ENCODE results near the gene PPP1R1B. TPM values are rescaled to one million over a fixed set of nuclear protein-coding genes. Genes with fewer than 3 reads are reported as not detected.

The PPP1R1B gene
- total RNA-seq, 1 donor from 2014 or later: 25.1 TPM

DNA sequence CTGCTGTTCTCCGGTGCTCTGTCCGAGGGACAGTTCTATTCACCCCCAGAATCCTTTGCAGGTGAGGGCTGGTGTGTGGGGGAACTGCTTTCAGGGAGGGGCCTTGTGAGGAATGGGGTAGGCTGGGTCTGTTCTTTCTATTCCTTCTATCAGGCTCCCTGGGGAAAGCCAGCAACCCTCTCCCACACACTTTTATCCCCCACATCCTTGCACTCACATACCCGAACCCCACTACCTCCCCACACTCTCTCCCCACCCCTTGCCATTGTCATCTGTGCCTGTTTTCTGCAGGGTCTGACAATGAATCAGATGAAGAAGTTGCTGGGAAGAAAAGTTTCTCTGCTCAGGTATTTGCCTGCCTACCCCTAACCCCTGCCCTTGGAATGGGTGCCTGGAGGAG, 32.0 kb downstream of the PPP1R1B start:
- peak overlapping the region; percentile 80 for H3K27ac ChIP-seq
- no peaks in the 10 kb centered on the region for H3K9me3 ChIP-seq
- TF ChIP-seq, protein P1, sequence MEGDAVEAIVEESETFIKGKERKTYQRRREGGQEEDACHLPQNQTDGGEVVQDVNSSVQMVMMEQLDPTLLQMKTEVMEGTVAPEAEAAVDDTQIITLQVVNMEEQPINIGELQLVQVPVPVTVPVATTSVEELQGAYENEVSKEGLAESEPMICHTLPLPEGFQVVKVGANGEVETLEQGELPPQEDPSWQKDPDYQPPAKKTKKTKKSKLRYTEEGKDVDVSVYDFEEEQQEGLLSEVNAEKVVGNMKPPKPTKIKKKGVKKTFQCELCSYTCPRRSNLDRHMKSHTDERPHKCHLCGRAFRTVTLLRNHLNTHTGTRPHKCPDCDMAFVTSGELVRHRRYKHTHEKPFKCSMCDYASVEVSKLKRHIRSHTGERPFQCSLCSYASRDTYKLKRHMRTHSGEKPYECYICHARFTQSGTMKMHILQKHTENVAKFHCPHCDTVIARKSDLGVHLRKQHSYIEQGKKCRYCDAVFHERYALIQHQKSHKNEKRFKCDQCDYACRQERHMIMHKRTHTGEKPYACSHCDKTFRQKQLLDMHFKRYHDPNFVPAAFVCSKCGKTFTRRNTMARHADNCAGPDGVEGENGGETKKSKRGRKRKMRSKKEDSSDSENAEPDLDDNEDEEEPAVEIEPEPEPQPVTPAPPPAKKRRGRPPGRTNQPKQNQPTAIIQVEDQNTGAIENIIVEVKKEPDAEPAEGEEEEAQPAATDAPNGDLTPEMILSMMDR (IDR thresholded peaks at IDR 0.05): no peak
- H3K4me1 ChIP-seq: peaks cover 35% of the 10 kb centered on the region
- no peak overlapping the region for H3K4me3 ChIP-seq
- DNase-seq: no peak
- H3K36me3 ChIP-seq: peaks cover 54% of the 10 kb centered on the region
- no peaks in the 10 kb centered on the region for H3K27me3 ChIP-seq
- no peak for ATAC-seq
- intact Hi-C loops (cut with DNase I): no loop called here

DNA sequence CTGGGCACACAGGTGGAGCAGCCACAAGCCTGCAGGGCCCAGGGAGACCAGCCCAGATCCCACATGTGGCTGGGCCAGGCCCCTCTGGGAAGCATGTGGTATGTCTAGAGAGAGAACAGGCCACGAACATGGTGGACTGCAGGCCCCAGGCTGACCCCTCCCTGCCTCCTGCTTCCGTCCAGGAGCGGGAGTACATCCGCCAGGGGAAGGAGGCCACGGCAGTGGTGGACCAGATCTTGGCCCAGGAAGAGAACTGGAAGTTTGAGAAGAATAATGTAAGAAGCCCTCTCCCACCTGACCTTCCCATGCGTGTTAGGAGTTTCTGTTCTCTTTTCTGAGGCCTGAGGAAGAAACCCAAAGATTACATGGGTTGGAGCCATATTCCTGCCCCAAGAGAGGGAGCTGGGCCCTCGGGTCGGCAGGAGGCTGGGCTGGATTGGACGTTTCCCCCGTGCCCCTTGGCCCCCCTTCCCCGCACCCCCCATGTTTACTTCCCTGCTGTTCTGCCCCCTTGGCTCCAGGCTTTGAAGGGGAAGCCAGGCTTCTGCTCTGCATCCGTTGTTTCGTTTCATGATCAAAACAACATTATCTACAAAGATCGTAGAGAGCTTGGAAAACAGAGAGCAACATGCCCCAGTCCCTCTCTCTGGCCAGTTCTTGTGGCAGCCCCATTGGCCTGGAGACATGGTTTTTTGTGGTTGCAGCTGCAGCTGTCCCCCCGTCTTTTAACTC, 32.7 kb downstream of the PPP1R1B start:
- intact Hi-C loops (cut with DNase I): no loop called here
- no peaks in the 10 kb centered on the region for H3K27me3 ChIP-seq
- peaks cover 54% of the 10 kb centered on the region for H3K36me3 ChIP-seq
- ATAC-seq (peak; percentile 6), DNase-seq (no peak)
- H3K4me1 ChIP-seq: peaks cover 42% of the 10 kb centered on the region
- H3K4me3 ChIP-seq: no peak overlapping the region
- peak overlapping the region; percentile 80 for H3K27ac ChIP-seq
- TF ChIP-seq, protein P1 (IDR thresholded peaks at IDR 0.05): no peak
- no peaks in the 10 kb centered on the region for H3K9me3 ChIP-seq

DNA sequence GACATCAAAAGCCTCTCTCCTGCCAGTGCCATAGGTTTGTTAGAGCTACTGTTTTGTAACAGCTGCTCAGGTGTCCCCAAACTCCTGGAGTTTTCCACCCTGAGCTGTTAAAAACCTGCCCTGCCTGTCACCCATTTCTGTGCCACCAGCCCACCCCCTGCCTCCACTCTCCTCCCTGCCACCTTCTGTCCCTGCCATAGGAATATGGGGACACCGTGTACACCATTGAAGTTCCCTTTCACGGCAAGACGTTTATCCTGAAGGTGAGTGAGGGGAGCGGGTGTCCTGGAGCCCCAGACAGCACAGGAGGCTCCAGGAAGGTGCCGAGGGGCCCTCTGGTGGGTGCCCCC, 33.2 kb downstream of the PPP1R1B start:
- DNase-seq: no peak
- TF ChIP-seq, protein P1 (IDR thresholded peaks at IDR 0.05): no peak
- no peak for ATAC-seq
- Histone ChIP-seq H3K27me3 (no peaks in the 10 kb centered on the region), H3K4me1 (peaks cover 43% of the 10 kb centered on the region), H3K9me3 (no peaks in the 10 kb centered on the region), H3K27ac (peak overlapping the region; percentile 80), H3K36me3 (peaks cover 54% of the 10 kb centered on the region), H3K4me3 (peak overlapping the region; percentile 19)
- intact Hi-C loops (cut with DNase I): no loop called here

DNA sequence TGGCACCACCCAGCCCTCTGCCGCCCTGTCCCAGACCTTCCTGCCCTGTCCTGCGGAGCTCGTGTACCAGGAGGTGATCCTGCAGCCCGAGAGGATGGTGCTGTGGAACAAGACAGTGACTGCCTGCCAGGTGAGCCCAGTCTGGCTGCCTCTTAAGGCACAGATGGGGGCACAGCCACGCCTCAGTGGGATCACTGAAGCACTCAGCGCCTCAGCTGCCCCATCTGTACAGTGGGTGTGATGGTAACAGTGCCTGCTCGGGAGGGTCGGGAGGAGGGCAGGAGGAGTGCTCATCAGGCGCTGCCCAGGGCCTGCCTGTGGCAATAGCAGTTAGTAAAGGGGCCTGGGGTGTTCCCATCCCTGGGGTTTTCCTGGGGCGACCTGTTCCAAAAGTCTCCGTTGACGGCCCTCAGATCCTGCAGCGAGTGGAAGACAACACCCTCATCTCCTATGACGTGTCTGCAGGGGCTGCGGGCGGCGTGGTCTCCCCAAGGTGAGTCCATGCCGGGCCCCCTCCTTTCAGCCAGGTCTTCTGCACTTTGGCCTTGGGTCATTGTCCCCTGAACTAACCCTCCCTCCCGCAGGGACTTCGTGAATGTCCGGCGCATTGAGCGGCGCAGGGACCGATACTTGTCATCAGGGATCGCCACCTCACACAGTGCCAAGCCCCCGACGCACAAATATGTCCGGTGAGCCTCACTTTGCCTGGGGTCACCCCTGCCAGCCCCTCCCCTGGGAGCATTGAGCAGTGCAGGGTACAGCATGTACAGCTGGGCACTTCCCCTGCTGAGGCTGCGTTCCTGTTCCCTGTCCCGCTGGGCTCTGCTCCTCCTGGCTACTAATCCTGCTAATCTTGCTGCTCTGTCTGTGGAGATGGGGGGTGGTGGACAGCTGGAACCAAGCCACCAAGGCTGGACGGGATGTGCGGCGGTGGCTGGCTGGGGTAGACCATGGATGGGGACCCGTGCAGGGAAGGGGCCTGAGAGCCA, 33.9 kb downstream of the PPP1R1B start:
- Histone ChIP-seq H3K4me1 (peaks cover 49% of the 10 kb centered on the region), H3K4me3 (peak overlapping the region; percentile 19), H3K27me3 (no peaks in the 10 kb centered on the region), H3K9me3 (no peaks in the 10 kb centered on the region), H3K36me3 (peaks cover 48% of the 10 kb centered on the region), H3K27ac (peak overlapping the region; percentile 80)
- DNase-seq: no peak
- TF ChIP-seq, protein P1 (IDR thresholded peaks at IDR 0.05): no peak
- peak; percentile 46 for ATAC-seq
- intact Hi-C loops (cut with DNase I): no loop called here

DNA sequence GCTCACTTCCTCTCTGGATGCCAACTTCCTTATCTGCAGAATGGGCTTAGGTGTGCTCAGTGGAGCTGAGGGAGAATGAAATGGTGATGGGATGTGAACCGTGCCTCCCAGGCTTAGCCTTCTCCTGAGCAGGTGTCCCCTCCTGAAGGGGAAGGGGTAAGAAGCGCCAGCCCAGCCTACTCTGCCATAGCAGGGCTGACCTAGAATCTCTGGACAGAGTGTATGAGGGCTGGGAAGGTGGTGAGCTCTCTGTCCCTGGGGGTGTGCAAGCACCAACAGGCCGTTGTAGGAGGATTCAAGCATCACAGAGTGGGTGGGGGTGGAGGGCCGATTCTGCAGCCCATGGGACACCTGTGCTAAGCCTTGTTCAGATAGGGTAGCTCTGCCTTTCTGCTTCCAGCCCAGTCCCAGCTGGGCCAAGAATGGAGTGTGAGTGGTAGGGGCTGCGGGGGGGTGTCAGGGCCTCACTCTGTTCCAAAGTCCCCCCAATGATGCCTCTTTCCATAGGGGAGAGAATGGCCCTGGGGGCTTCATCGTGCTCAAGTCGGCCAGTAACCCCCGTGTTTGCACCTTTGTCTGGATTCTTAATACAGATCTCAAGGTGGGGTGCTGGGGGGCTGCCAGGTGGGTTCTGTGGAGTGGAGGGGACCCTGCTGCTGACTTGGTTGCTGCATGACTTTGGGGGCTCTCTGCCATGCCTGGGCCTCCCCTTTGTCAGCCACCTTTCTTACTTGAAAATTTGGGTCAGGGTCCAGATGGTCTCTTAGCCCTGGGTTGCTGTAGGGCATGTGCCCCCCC, 35.2 kb downstream of the PPP1R1B start:
- H3K4me3 ChIP-seq: no peak overlapping the region
- DNase-seq: no peak
- peaks cover 51% of the 10 kb centered on the region for H3K4me1 ChIP-seq
- intact Hi-C loops (cut with DNase I): no loop called here
- H3K9me3 ChIP-seq: no peaks in the 10 kb centered on the region
- TF ChIP-seq, protein P1 (IDR thresholded peaks at IDR 0.05): no peak
- peaks cover 8% of the 10 kb centered on the region for H3K27me3 ChIP-seq
- peaks cover 44% of the 10 kb centered on the region for H3K36me3 ChIP-seq
- H3K27ac ChIP-seq: peak overlapping the region; percentile 58
- no peak for ATAC-seq
